ENCODE measurements around the gene AP3S2. TPM values are rescaled to one million over a fixed set of nuclear protein-coding genes. Genes with fewer than 3 reads are reported as not detected.

AP3S2 gene
- total and polyA plus RNA-seq, 2 of the 13 experiments (the other 11 are each of a cell fraction or from before 2014, with no cell fraction given) = 17.6 to 44.4 TPM

- H3K9me3 ChIP-seq (ENCODE audit: low read length) = no peaks in the 10 kb centered on the region
- no peak for ATAC-seq
- H3K4me2 ChIP-seq (ENCODE audit: low read depth, low read length) = no peak overlapping the region
- ChIA-PET CTCF (ENCODE audit: low intra/inter-chr PET ratio, low total read pairs) (no interaction called here), POLR2A (no interaction called here)
- peaks cover 0 to 15% of the 10 kb centered on the region in 2 experiments; a peak in 1 of 5 replicates for H3K27me3 ChIP-seq (ENCODE audit: control insufficient read depth in 1 of 2, insufficient read depth in 2 of 2, low read length in 2 of 2)
- H4K20me1 ChIP-seq (ENCODE audit: insufficient read depth, low read length) = no peaks in the 10 kb centered on the region
- no peaks in the 10 kb centered on the region for H3K79me2 ChIP-seq (ENCODE audit: insufficient read depth, low read length)
- H3K27ac ChIP-seq (ENCODE audit: extremely low read length, insufficient read depth, low read length) = no peak overlapping the region
- BruUV-seq (replicated peaks) = no TSS peak
- H2AFZ ChIP-seq (ENCODE audit: low read length) = no peak overlapping the region
- H3K9ac ChIP-seq (ENCODE audit: insufficient read depth, low read depth, low read length) = no peak overlapping the region
- intact Hi-C loops (cut with micrococcal nuclease; ENCODE audit: unreplicated experiment) (no loop called here), in situ Hi-C loops (cut with HindIII; ENCODE audit: extremely low pct_ligation_motif_present, low pct_unique_long_range_greater_than_20kb) (no loop called here)
- no peaks in the 10 kb centered on the region for H3K36me3 ChIP-seq (replicated peaks in 1 of 2; ENCODE audit: control insufficient read depth in 1 of 2, insufficient read depth in 2 of 2, low read length in 2 of 2)
- H3K4me1 ChIP-seq (ENCODE audit: insufficient read depth, low read length) = peaks cover 61% of the 10 kb centered on the region
- no peak for DNase-seq (ENCODE audit: low spot score)
- 42% methylated on average over 16 of the region's 16 CpGs for WGBS (ENCODE audit: low lambda C conversion rate)
- FAIRE-seq = no peak
- no peak overlapping the region for H3K4me3 ChIP-seq (replicated peaks in 1 of 3; ENCODE audit: insufficient read depth in 1 of 3, low read depth in 2 of 3, low read length in 3 of 3)
- no peak for TF ChIP-seq MAFF (IDR thresholded peaks at IDR 0.05; ENCODE audit: low read depth, low read length)
- TF ChIP-seq ADNP (CRISPR knock-in tag; IDR thresholded peaks at IDR 0.05) = no peak
- no peak for TF ChIP-seq RNF2 (conservative IDR thresholded peaks at IDR 0.05; ENCODE audit: low read depth)
- no peak for TF ChIP-seq ZBTB8A (CRISPR knock-in tag; IDR thresholded peaks at IDR 0.05; ENCODE audit: borderline replicate concordance, low read depth)
- TF ChIP-seq ZNF589 (CRISPR knock-in tag; conservative IDR thresholded peaks at IDR 0.05) = no peak
- TF ChIP-seq RBFOX2 (IDR thresholded peaks at IDR 0.05; ENCODE audit: low read depth, low read length) = no peak
- no peak for TF ChIP-seq ZIK1 (CRISPR knock-in tag; IDR thresholded peaks at IDR 0.05; ENCODE audit: borderline replicate concordance, low read depth)
- no peak for TF ChIP-seq ZFP36 (IDR thresholded peaks at IDR 0.05; ENCODE audit: borderline replicate concordance, low read depth, low read length, partially characterized antibody)
- TF ChIP-seq PRDM4 (CRISPR knock-in tag; IDR thresholded peaks at IDR 0.05; ENCODE audit: borderline replicate concordance) = no peak
- TF ChIP-seq ZNF180 (CRISPR knock-in tag; IDR thresholded peaks at IDR 0.05; ENCODE audit: borderline replicate concordance, low read depth) = no peak
- no peak for TF ChIP-seq PLSCR1 (CRISPR knock-in tag; IDR thresholded peaks at IDR 0.05; ENCODE audit: borderline replicate concordance)
- TF ChIP-seq SP1 (IDR thresholded peaks at IDR 0.05) = no peak
- no peak for TF ChIP-seq SP1 (CRISPR knock-in tag; IDR thresholded peaks at IDR 0.05)
- TF ChIP-seq ZNF724P (CRISPR knock-in tag; IDR thresholded peaks at IDR 0.05; ENCODE audit: borderline replicate concordance) = no peak
- TF ChIP-seq NFKB2 (CRISPR knock-in tag; IDR thresholded peaks at IDR 0.05; ENCODE audit: borderline replicate concordance) = no peak
- TF ChIP-seq ZNF143 (CRISPR knock-in tag; IDR thresholded peaks at IDR 0.05) = no peak
- TF ChIP-seq USF2 (IDR thresholded peaks at IDR 0.05; ENCODE audit: low read depth, low read length) = no peak
- no peak for TF ChIP-seq USF2 (CRISPR knock-in tag; IDR thresholded peaks at IDR 0.05; ENCODE audit: borderline replicate concordance)
- TF ChIP-seq KAT7 (CRISPR knock-in tag; IDR thresholded peaks at IDR 0.05; ENCODE audit: borderline replicate concordance) = no peak
- no peak for TF ChIP-seq ZNF20 (CRISPR knock-in tag; IDR thresholded peaks at IDR 0.05)
- TF ChIP-seq ZNF44 (CRISPR knock-in tag; IDR thresholded peaks at IDR 0.05) = no peak
Observed at GRCh38 chr15:89823836-89824606, 69.8 kb downstream of the AP3S2 start.

Data from HepG2 (cell line).